ENCODE measurements around the gene BICC1.

Gene BICC1

DNA sequence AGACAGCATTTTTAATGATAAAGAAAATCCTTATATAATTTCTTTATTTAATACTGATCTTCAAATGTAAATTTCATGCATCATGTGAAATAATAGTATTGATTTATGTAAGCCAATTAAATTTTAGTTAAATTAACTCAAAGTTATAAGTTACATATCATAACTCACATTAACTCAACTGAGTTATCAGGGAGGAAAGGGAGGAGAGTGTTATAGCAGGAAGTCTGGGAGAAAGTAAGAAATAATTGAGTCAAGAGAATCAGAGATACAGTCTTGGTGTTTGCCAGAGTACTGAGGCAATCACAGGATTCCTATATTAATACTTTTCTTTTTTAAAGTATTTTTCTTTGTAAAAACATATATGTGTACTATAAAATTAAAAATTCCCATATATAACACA lies 4.0 kb downstream of the BICC1 start:
- DNase-seq, result no peak

DNA sequence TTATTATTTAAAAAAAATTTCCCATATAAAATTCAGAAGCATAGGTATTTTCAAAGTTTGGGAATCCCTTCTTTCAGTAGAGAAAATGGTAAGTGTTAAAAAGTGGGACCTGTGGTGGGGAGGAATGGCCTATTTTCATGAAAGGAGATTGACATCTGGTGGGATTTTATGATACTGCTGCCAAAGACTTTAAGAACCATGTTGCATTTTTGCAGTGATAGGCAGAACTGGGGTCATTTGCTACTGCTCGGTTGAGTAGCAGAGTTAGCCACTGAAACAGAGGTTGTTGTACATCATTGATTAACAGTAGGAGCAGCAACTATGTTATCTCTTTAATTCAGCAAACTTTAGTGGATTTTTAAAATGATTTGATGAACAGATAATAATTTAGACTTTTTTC lies 4.4 kb downstream of the BICC1 start:
- no peak for DNase-seq

DNA sequence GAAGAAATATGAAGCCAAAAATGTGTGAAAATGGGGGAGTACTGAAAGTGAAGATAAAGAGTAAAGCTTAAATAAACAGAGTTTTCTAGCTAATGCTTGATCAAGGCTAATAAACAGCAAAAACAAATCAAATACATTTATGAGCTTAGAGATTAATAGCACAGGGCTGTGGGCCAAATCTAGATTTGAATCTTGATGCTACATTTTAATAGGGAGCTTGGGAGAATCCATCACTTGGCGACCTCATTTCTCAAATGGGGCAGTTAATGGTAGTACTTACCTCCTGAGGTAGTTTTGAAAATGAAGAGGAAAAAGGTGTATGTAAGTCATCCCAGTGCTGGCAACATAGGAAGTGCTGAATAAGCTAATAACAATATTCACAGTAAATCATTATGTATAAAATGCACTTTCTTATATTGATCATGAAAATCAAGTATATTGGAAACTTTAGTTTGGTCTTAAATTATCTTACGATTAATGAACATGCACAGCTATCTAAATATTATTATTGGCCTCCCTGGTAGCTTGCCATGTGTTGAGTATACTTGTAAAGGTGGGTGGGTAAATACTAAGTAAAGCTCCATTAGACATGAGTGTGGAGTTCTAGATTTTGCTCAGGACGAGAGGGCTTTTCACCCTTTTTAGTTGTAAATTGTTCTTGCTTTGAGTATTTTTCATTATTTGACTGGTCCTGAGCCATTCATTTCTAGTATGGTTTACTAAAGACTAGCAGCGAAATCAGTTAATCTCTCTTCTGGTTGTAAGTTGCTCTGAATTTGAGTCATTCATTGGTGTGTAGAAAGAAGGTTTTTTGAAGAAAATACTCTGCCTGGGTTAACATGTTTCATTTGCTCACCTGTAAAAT lies 5.1 kb downstream of the BICC1 start:
- no peak for DNase-seq

DNA sequence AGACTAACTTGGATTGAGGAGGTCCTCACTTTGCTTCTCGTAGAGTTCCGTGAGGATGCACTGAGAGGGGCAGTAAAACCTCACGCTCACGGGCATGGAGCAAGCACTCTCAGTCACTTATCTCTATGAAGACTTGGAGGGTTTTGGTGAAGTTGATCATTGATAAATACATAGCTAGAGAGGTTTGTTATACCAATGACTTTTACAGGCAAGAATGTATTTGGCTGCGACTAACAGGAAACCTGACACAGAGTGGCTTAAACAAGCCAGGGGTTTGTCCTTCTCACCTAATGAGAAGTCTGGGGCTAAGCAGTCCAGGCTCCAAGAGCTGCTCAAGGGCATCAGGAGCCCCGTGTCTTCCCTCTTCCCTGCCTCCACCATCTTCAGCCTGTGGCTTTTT lies 6.1 kb downstream of the BICC1 start:
- DNase-seq, result no peak

DNA sequence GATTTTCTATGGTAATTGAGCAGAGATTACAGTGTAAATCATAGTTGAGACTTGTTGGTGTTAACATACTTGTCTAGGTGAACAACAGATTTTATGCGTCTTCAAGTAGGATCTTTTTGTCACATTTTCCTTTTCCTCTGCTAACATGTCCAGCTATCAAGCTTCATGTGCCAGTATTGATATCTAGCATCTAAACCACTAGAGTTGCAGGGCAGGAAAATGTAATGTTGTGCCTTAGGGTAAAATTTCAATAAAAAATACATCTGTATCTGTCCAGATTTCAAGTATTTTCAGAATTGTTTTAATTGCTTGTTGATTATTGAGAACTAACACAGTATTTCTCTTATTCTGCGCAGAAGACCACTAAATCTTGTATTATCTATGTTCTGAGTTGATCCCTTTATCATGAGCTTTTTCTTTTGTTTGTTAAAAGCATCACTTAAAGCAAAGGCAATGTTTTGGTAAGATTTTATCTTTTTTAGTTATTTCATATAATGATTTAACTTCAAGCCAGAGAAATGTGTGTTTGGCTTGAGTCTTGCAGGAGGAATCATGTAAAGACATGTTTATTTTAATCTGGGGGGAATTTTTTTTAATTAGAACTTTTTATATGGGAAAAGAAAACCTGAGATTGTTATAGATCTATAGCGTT lies 16.5 kb downstream of the BICC1 start:
- DNase-seq, result no peak

DNA sequence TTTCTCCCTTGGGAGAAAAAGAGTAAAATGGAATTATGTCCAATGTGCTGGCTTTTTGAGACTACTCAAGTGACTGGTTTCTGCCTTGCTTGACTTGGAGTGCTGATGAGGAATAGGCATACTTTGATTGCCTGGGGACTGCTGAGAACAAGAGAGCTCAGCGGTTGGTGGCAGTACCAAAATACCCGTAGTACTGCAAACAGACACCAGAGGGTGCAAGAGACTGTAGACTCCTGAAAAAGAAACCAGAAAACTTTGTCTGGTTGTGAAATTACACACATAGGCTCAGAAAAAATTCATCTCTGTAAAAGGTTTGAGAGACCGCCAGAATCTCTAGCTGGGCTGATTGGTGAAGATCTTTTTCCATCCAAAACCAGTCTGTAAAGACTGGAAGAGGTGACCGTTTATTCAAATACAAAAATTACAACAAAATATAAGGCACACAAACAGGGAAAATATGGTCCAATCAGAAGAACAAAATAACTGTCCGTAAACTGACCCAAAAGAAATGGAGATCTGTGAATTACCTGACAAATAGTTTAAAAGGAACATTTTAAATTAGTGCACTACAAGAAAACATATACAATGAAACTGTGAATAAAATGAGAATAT lies 18.5 kb downstream of the BICC1 start:
- peak; percentile 14 for DNase-seq

DNA sequence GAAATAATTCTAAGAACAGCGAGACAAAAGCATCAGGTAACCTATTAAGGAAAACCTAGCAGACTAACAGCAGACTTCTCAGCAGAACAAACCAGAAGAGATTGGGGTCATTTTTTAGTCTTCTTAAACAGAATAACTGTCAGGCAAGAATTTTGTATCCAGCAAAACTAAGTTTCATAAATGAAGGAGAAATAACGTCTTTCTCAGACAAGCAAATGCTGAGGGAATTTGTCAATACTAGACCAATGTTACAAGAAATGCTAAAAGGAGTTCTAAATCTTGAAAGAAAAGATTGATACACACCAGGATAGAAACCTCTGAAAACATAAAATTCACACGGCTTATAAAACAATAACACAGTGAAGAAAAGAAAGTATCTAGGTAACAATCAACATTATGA lies 22.6 kb downstream of the BICC1 start:
- DNase-seq, result no peak

DNA sequence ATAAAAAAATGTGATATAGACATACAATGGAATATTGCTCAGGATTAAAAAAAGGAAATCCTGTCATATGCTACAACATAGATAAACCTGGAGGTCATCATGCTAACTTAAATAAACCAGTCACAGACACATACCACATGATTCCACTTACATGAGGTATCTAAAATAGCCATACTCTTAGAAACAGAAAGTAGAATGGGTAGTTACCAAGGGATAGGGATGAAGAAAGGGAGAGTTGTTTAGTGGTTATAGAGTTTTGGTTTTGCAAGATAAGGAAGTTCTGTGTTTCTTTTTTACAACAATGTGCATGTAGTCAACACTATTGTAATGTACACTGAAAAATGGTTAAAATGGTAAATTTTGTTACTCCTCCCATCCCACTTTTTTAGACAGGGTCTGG lies 30.5 kb downstream of the BICC1 start:
- DNase-seq, result no peak

DNA sequence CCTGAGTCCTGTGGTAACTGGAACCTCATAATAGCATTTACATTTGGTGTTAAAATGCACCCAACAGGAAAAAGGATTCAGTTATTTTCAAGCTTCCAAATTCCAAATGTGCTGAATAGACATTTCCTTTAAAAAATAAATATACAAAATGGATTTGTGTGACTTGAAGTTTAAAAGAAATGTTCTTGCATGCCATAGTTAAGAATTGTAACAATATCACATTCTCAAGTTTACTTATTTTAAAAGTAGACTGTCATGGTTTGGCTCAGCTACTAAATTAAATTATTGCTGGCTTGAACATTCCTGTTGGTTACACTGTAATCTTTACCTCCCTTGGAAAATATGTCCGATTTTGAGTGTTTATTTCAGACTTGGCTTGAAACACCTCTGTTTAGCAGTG lies 31.5 kb downstream of the BICC1 start:
- DNase-seq, result no peak

DNA sequence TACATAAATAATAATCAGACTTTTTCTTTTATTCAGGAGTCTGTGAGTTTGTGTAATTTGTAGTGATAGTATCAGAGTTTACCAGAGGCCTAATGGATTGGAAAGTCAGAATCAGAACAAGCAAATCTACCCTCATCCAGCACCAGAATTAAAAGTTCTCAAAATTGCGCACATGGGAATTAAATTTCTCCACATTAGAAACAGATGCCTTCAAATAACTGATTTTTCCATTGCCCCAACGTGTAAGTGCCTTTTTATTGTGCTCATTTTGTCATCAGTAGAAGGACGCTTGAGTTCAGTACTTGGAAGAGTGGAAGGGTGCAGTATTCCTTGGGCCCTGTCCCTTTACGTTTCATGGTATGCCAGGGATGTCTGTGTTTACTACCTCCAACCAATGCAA lies 32.8 kb downstream of the BICC1 start:
- no peak for DNase-seq

DNA sequence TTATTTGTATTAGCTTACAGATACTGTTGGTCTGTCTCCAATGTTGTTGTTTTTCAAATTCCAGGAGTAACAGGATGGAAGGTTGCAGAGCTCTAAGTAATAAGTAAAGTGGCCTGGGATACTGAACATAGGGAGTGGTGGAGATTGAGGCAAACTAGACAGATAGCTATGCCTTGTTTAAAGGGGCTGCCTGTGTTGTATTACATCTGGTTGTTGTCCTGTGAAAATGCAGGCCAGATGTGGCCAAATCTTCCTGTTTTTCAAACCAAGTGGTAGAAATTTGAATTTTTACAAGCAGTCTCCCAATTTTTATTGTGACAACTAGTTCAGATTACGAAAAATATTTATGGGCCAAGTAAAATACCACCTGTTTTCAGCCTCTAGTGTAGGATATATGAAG lies 33.5 kb downstream of the BICC1 start:
- no peak for DNase-seq

DNA sequence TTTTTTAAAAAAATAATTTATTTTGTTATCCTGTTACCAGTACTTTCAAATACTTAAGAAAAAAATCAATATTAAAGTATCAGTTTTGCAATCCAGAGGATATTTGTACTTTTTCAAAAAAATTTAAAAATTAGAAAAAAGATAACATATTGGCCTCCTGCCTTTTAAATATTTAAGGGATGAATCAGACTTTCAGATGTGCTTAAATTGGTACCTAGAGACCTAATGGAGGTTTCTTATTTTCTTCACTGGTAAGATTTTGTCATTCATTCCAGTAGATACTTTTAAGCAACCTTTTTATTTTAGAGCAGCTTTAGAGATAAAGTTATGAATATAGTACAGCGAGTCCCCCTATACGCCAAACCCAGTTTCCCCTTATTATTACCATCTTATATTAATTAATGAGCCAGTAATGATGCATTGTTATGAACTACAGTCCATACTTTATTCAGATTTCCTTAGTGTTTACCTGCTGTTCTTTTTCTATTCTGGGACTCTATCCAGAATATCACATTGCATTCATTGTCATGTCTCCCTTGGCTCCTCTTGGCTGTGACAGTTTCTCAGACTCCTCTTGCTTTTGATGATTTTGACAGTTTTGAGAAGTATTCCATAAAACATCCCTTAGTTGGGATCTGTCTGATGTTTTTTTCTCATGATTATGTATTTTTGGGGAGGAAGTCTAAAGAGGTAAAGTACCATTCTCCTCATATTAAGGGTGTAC lies 34.2 kb downstream of the BICC1 start:
- DNase-seq, result no peak

DNA sequence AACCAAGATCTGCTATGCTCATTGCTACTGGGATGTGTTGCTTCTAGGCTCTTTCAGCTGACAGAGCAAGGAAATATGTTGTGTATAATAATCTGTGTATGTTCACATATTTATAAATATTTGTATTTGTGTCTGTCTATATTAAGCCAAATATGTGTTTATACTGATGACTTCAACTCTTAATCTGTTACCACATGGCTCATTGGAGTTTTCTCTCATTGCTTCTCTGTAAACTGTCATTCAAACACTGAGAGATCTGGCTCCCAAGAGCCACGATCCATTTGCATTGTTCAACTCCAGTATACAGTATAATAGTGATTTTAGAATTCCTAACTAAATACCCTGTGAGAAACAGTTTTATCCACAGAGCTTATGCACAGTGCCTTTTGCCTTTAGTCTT lies 35.3 kb downstream of the BICC1 start:
- no peak for DNase-seq

DNA sequence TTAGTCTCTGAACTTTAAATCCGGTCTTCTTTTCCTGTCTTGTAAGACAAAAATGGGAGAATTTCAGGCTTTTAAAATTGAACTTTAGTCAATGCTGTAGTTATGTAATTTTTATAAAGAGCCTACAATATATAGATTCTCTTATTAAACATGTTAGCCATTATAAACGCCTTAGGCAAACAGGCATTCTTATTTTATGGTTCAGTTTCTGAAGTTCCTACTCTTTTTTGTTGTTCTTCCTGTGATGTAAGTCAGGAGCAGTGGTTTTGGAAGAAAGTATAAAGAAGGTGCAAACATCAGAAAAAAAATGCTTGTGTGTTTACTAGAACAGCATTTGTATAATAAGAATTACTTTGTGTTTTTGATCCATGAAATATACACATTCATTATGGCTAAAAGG lies 41.6 kb downstream of the BICC1 start:
- no peak for DNase-seq

DNA sequence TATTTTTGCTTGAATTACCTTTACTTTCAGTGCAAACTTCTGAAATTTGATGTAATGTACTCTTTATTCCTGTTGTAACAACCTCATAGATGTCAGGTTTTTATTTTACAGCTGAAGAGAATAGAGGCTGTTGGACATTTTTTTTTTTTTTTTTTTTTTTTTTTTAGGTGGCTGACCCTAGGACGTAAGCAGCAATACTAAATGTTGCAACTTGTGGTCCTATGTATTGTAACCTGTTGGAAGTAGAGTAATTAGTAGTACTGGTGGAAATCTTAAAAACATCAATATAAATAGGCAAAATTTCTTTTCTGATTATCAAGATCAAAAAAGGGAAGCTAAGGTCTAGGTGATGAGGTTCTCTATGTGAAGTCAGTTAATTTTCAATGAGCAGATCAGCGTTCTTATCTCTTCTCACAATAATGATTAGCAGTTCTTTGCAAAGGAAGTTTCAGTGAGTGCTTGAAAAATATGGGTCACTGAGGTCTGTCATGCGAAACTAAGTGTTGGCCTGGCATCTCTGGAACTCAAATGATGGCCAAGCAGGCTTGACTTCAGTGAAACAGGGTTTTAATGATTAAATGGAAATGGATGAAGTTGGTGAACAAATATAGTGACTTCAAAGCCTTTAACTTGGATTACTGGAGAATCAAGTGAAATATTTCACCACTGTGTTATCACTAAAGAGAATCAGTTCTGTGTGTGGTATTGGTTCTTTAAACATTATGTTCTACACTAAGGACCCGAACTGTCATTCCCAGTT lies 42.7 kb downstream of the BICC1 start:
- DNase-seq, result no peak

DNA sequence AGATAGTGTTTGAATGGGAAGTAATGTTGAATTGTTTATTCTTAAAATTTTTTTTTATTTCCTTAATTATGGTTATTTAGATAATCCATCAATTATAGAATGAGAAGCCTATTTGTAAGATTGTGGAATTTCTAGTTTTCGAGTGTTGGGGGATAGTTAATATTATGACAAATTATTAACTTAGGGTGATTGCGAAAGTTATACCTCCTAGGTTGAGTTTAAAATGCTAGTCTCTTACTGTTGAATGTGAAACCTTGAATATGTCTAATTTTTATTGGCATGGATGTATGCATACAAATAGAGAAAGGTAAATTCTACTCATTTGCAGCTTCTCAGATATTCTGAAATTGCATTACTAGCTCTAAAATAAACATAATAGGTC lies 43.2 kb downstream of the BICC1 start:
- DNase-seq, result no peak

DNA sequence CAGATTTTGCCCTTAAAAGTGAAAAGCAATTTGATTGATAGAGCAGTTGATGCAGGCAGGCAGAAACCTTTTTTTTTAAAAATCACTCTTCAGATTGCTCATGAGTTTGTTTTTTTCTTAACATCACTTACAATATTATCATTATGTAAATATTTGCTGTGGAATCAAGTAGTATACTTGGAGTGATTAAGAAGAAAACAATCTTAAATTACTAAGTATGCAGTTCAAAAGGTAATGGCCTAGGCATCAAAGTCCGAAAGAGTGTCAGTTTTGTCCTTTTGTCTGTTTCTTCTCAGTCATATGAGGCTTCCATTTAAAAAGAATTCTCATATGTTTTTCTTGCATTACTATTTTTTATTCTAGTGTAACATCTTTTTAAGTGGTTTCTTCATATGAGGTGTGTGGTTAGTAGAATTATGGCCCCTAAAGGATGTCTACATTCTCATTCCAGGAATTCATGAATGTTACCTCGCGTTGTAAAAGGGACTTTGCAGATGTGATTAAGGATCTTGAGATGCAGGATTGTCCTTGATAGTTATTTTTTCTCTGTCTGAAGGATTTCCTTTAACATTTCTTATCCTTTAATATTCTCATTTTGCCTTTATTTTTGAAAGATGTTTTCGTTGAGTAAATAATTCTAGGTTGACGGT lies 44.0 kb downstream of the BICC1 start:
- no peak for DNase-seq

DNA sequence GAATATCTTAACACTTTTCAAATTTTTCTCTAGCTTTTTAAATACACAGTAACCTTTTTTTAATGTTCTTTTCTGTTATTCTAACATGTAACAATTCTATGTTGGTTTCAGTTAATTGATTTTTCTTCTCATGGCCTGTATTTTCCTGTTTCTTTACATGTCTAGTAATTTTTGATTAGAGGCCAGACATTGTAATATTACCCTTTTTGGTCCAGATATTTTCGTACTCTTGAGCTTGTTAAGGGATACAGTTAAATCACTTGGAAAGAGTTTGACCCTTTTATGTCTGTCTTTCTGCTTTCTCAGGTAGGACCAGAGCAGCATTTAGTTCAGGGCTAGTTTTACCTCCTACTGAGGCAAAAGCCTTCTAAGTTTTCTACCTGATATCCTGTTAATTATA lies 45.0 kb downstream of the BICC1 start:
- DNase-seq, result no peak

DNA sequence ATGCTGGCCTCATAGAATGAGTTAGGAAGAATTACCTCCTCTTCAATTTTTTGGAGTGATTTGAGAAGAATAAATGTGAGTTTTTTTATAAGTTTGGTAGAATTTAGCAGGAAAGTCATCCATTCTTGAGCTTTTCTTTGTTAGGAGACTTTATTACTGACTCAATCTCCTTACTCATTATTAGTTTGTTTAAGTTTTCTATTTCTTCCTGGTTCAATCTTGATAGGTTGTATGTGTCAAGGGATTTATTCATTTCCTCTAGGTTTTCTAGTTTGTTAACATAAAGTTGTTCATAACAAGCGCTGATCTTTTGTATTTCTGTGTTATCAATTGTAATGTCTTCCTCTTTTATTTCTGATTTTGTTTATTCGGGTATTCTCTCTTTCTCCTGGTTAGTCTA lies 47.4 kb downstream of the BICC1 start:
- DNase-seq, result no peak

DNA sequence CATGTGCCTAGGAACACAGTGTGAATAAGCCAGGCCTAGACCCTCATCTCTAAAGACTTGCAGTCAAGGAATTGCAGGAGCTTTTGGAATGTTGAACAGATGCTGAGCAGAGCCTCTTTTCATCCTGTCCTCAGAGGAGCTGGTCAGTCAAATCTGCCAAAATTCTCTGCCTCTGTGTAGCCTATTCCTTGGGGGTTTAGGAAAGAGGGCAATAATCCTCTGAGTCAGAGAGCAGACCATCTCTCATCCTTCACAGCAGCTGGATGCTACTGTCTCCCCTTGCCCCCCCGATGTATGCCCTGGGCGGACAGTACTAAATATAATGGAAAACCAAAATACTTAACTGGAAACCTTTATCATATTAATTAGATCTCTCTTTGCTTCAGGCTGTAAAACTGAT lies 52.6 kb downstream of the BICC1 start:
- no peak for DNase-seq

DNA sequence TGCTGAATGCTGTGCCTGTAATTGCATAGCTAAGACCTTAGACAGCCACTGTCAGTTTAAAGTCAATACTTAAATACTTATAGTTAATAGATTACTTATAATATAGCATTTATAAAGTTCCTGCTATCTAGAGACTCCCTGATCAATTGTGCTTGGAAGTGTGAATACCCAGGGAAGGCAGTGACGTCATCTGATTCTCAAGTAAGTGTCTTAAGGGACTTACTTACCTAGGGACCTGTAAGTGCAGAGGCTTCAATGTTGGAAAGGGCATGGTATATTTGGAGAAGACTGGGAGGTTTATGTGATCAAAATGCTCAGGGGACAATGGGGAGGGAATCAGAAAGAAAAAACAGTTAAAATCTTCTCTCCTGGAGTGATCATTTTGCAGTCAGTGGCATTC lies 55.0 kb downstream of the BICC1 start:
- no peak for DNase-seq

DNA sequence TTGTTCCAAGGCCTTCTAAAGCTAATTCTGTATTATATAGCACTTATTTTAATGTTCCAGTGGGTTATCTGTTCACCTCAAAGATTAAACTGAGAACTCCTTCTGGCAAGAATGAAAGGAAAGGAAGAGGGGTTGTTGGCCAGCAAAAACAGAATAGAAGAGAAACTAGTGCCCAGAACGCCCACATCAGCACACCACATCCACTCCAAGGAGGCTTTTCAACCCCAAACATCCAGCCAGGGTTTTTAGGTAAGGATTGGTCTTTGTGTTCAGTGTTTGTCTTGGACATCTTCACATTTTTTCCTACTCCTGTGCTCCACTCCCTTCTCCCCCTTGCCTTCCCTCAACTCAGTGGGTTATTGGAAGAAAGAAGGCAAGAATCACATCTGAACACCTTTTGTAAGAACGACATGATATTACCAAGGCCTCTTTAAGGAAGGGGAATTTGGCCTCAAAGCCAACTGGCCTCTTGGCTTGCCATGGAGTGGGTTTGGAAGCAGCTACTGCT lies 55.8 kb downstream of the BICC1 start:
- DNase-seq, result no peak
